GM12864 (cell line): ENCODE results near the gene WWOX.

ENCODE experiments used
- DNase-seq: peaks from one replicate; pipeline ENCODE4 v3.0.0-alpha.2; 2011; ENCODE audit warnings: low read depth
- H3K4me3 ChIP-seq: 2 replicates; pipeline ENCODE4 v1.5.1; 2011; ENCODE audit warnings: mild to moderate bottlenecking, low read depth, low read length, control low read depth
- CTCF ChIP-seq: IDR thresholded peaks from 2 replicates; pipeline ENCODE4 v1.5.1; 2011; ENCODE audit warnings: low read depth, mild to moderate bottlenecking, moderate library complexity, low read length, control low read depth, inconsistent platforms; ENCODE audit errors: missing control alignments

Gene WWOX

DNA sequence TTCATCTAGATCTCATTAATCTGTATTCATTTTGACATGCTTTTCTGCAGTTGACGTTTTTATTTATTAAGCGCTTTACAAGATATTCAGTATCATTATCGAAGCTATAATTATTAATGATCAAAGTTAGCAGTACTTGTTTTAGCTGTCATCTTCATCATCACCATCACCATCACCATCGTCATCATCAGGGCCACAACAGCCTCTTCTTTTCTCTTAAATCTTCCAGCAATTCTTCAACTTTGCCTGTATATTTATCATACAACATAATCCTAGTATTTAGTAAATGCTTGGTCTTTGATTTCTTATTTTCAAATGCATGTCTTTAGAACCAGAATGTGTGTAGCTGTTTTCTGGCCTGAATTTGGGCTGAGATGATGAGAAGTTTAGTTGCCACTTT lies 973.1 kb downstream of the WWOX start:
- TF ChIP-seq CTCF: no peak
- no peak overlapping the region for H3K4me3 ChIP-seq
- DNase-seq: no peak

DNA sequence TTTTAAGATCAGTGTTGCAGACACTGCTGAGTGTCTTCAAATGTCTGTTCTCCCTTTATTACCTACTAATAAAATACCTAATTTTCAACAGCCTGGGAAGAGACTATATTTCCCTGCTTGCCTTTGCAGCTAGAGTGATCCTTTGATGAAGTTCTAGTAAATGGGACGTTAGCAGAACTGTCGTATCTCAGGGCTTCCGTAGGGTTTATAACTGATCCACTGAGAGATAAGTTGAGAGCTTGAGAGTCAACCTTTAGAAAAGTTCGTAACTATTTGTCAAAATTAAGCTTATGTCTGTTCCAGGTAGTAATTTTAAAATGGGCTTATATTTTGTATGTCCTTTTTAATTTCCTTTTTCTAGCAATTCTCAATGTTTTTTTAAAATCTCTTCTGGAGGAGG lies 974.1 kb downstream of the WWOX start:
- H3K4me3 ChIP-seq: no peak overlapping the region
- TF ChIP-seq CTCF: no peak
- DNase-seq: no peak

DNA sequence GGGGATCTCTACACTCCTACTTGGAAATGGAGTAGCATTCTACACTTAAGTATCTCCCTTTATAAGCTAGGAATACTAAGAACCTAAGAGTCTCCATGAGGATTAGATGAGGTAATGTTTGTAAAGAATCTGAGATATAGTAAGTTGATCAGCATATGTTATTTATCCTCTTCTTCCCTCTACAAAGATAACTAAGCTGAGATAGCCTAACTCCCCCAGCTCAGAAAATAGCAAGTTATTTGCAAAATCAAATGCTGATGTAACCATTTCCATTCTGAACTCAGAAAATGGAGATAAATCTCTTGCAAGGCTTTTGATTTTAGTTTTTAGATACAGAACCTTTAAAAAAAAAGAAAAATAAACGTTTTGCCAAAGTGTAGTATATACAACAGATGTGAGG lies 975.1 kb downstream of the WWOX start:
- H3K4me3 ChIP-seq: no peak overlapping the region
- TF ChIP-seq CTCF: no peak
- DNase-seq: no peak

GRCh38 chr16:79074951-79075350 lies 975.5 kb downstream of the WWOX start:
- no peak overlapping the region for H3K4me3 ChIP-seq
- TF ChIP-seq CTCF: no peak
- DNase-seq: no peak

DNA sequence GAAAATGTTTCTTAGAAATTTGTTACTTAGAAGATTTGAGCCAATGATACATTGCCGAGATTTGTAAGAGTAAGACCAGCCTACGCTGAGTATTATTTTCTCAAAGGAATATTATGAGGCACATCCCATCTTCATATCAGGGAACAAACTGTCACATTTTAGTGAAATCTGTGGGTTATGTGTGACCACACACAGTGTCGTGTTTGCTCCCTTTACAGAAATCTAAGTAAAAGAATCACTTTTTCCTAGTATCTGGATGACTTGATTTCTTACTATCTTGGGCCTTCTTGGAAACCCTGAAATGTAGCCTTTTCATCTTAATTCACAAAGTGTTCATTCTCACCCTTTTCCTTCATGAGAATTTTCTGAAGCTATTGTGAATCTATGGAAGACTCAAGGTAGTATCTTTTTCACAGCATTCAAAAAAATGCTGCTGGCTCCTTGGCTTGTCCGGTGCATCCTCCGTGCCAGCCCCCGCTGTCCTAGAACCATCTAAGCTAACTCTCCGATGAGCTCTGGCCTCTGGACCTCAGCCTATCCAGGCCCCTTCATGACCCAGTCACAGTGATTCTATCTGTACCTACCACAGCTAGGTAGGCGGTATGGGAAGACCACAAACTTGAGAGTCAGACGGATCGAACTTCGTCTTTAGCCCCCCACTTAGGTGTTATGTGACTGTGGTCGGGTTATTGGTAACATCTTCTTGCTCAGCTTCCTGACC lies 976.8 kb downstream of the WWOX start:
- H3K4me3 ChIP-seq: no peak overlapping the region
- DNase-seq: no peak
- no peak for TF ChIP-seq CTCF

GRCh38 chr16:79077346-79077745 lies 977.9 kb downstream of the WWOX start:
- no peak overlapping the region for H3K4me3 ChIP-seq
- TF ChIP-seq CTCF: no peak
- DNase-seq: no peak
